ENCODE results near the gene LAMA5. TPM values are rescaled to one million over a fixed set of nuclear protein-coding genes. Genes with fewer than 3 reads are reported as not detected.

LAMA5 gene
- total and polyA plus RNA-seq, 2 experiments from 2014 or later = 71.3 to 252 TPM

DNA sequence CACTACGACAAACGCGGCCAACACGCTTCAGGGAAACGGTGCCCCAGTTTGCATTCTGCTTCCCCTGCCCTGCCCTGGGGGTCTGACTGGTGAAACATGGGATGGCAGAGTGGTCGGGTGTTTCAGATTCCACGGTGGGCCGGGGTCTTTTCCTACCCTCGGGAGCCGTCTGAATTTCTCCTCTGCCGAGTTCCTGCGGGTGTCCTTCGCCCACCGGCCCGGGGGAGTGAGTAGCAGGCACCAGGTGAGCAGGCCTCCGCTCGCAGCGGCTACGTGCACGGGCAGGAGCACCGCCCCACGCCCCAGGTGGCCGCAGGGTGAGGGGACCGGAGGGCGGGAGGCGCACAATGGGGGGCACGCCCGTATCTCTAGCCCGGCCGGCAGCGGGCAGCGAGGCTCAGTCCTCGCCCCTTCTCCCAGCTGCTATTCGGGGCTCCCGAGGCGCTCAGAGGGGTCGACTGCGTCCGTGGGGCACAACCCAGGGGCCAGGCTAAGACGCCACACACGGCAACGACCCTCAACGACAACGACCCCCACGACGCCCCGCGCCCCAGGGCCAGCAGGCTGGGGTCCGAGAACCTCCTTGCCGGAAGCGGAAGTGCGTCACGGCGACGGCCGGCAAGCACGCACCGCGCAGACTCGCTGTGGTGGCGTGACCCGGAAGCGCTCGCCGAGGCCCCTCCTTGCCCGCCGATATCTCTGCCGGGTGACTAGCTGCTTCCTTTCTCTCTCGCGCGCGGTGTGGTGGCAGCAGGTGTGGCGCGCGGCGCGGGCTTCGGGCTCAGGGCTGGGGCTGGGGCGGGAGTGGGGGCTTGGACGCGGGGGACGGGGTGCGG lies 19.5 kb upstream of the LAMA5 start, which contains the start of gene RPS21:
RPS21 (plus strand) TSS at position 721 of the 836 bp plus-strand sequence. CDS start 236 bp downstream, outside the sequence.
- Histone ChIP-seq H4K20me1 (ENCODE audit: insufficient read depth, poor library complexity, severe bottlenecking) (peaks cover 11% of the 10 kb centered on the region), H3K4me3 (peak within 1 kb of the TSS; percentile 96), H3K36me3 (replicated peaks; ENCODE audit: insufficient read depth, low read depth) (peaks cover 7% of the 10 kb centered on the region), H3K79me2 (peaks cover 52% of the 10 kb centered on the region), H3K9me2 (replicated peaks; ENCODE audit: insufficient read depth) (no peaks in the 10 kb centered on the region), H3K9me3 (ENCODE audit: low read depth) (no peaks in the 10 kb centered on the region), H3K27ac (peak within 1 kb of the TSS; percentile 95), H3K4me2 (peak within 1 kb of the TSS; percentile 99), H3K27me3 (no peaks in the 10 kb centered on the region), H2AFZ (peak within 1 kb of the TSS; percentile 77), H3K4me1 (ENCODE audit: insufficient read depth) (peaks cover 15% of the 10 kb centered on the region)
- 1% methylated on average over 61 of the region's 83 CpGs for WGBS (ENCODE audit: low lambda C conversion rate, missing lambda C conversion rate)
- TF ChIP-seq EZH2 (IDR thresholded peaks at IDR 0.05; ENCODE audit: borderline replicate concordance) = no peak
- TF ChIP-seq CTCF (IDR thresholded peaks at IDR 0.05; ENCODE audit: poor library complexity) = no peak
- peak; percentile 96 for DNase-seq (ENCODE audit: low spot score)

DNA sequence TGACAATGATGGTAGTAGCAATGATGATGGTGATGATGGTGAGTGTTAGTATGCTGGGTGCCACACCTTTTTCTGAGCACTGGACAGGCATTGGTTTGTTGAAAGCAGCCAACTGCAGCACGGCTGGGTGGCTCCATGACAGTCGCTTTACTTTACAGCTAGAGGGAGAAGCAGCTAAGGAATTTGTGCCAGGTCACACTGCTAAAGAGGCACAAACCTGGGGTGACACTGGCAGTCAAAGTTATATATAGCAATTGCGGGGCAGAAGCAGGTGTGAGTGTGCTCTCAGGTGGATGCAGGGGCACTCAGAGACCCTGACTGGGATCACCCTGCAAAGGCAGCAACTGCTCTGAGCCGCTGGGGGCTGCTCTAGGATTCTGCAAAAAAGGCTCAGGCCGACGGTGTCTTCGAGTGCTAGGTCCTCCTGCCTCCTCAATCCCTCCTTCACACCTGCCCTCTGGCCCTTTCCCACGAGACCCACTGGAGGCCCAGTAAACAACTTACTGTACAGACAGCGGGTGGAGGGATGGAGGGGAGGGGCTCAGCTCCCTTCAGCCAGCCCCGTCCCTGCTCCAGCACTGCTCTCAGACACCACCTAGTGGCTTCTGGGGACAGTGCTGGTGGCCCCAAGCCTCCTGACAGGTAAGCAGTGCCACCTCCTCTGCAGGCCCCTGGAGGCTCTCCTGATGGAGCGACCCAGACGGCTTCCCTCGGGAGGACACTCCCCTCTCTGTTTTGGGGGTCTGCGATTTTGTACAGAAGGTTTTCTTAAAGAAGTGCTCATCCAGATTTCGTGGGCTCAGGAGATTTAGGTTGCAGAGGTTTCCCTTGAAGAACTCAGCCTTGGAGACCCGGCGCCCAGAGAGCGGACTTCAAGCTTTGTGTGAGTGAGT lies 15.4 kb upstream of the LAMA5 start:
- Histone ChIP-seq H3K9me3 (ENCODE audit: low read depth) (no peaks in the 10 kb centered on the region), H3K4me2 (no peak overlapping the region), H2AFZ (no peak overlapping the region), H3K27me3 (no peaks in the 10 kb centered on the region), H4K20me1 (ENCODE audit: insufficient read depth, poor library complexity, severe bottlenecking) (peaks cover 4% of the 10 kb centered on the region), H3K4me3 (no peak overlapping the region), H3K4me1 (ENCODE audit: insufficient read depth) (peaks cover 22% of the 10 kb centered on the region), H3K79me2 (peaks cover 34% of the 10 kb centered on the region), H3K27ac (no peak overlapping the region), H3K9me2 (replicated peaks; ENCODE audit: insufficient read depth) (no peaks in the 10 kb centered on the region), H3K36me3 (replicated peaks; ENCODE audit: insufficient read depth, low read depth) (no peaks in the 10 kb centered on the region)
- peak; percentile 94 for DNase-seq (ENCODE audit: low spot score)
- 47% methylated on average over 18 of the region's 18 CpGs for WGBS (ENCODE audit: low lambda C conversion rate, missing lambda C conversion rate)
- peak; percentile 80 for TF ChIP-seq CTCF (IDR thresholded peaks at IDR 0.05; ENCODE audit: poor library complexity)
- no peak for TF ChIP-seq EZH2 (IDR thresholded peaks at IDR 0.05; ENCODE audit: borderline replicate concordance)
- TF ChIP-seq EZH2phosphoT487 (IDR thresholded peaks at IDR 0.05; ENCODE audit: low read depth, severe bottlenecking, unreplicated experiment) = no peak

DNA sequence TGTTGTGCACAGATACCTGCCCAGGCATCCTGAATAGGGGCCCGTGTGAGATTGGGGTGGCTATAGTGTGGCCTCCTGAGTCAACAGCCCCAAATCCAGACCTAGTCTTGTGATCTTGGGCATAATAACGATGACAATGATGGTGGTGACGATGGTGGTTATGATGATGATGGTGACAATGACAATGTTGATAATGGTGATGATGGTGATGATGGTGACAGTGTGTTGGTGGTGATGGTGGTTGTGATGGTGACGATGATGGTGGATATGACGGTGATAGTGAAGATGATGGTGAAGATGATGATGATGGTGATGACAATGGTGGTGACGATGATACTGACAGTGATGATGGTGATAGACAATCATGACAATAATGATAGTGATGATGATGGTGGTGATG lies 14.7 kb upstream of the LAMA5 start:
- DNase-seq (ENCODE audit: low spot score) = no peak
- Histone ChIP-seq H4K20me1 (ENCODE audit: insufficient read depth, poor library complexity, severe bottlenecking) (no peaks in the 10 kb centered on the region), H3K36me3 (replicated peaks; ENCODE audit: insufficient read depth, low read depth) (no peaks in the 10 kb centered on the region), H3K9me2 (replicated peaks; ENCODE audit: insufficient read depth) (no peaks in the 10 kb centered on the region), H3K79me2 (peaks cover 28% of the 10 kb centered on the region), H3K4me3 (no peak overlapping the region), H3K4me1 (ENCODE audit: insufficient read depth) (peaks cover 28% of the 10 kb centered on the region), H3K4me2 (no peak overlapping the region), H3K27ac (no peak overlapping the region), H2AFZ (no peak overlapping the region), H3K27me3 (no peaks in the 10 kb centered on the region), H3K9me3 (ENCODE audit: low read depth) (no peaks in the 10 kb centered on the region)
- WGBS (ENCODE audit: low lambda C conversion rate, missing lambda C conversion rate) = 70% methylated on average over 6 of the region's 6 CpGs
- TF ChIP-seq CTCF (IDR thresholded peaks at IDR 0.05; ENCODE audit: poor library complexity) = no peak
- no peak for TF ChIP-seq EZH2 (IDR thresholded peaks at IDR 0.05; ENCODE audit: borderline replicate concordance)
- no peak for TF ChIP-seq EZH2phosphoT487 (IDR thresholded peaks at IDR 0.05; ENCODE audit: low read depth, severe bottlenecking, unreplicated experiment)
